Measurements from ENCODE around the gene CCNF. TPM values are rescaled to one million over a fixed set of nuclear protein-coding genes. Genes with fewer than 3 reads are reported as not detected.
"Not testable (repeated sequence)": the region's sequence is repeated elsewhere in the genome, so short reads cannot be mapped to it uniquely, and the experiment has no call there.

CCNF gene, protein sequence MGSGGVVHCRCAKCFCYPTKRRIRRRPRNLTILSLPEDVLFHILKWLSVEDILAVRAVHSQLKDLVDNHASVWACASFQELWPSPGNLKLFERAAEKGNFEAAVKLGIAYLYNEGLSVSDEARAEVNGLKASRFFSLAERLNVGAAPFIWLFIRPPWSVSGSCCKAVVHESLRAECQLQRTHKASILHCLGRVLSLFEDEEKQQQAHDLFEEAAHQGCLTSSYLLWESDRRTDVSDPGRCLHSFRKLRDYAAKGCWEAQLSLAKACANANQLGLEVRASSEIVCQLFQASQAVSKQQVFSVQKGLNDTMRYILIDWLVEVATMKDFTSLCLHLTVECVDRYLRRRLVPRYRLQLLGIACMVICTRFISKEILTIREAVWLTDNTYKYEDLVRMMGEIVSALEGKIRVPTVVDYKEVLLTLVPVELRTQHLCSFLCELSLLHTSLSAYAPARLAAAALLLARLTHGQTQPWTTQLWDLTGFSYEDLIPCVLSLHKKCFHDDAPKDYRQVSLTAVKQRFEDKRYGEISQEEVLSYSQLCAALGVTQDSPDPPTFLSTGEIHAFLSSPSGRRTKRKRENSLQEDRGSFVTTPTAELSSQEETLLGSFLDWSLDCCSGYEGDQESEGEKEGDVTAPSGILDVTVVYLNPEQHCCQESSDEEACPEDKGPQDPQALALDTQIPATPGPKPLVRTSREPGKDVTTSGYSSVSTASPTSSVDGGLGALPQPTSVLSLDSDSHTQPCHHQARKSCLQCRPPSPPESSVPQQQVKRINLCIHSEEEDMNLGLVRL
- 1.2 TPM for polyA plus RNA-seq (2013)

DNA sequence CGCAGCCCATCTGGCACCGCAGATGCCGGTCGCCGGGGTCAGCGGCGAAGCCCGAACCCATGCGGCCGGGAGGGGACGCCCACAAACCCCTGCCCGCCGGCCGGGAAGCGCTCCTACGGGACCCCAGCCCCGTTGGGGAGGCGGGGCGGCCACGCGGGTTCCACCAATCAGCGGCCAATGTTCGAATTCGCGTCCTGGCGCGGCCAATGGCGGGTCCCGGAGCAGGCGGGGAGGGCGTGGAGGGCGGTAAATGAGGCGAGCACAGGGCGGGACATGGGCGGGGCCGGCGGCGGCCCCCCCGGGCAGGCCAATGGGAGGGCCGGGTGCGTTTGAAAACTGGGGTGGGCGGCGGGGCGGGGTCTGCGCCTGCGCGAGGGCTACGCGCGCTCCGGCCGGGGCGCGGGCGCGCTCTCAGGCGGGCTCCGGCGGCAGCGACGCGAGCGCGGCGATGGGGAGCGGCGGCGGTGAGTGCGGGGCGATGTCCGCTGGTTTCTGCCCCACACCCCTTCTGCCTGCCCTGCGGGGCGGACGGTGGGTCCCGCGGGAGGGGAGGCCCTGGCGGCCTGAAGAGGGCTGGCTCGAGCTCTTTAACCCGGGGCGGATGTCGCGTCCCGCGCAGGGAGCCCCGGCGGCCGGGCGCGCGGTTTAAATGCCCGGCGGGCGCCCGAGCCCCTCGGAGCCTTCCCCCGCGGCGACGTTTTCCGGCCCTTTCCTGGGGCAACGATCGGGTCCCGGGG, at the start of gene CCNF:
Gene CCNF, plus strand, starts transcription at position 414 of the 737 bp plus-strand sequence. Its CDS starts 35 bp downstream, at position 449.
- peaks cover 6 to 20% (median 14%) of the 10 kb centered on the region in 4 experiments for H3K36me3 ChIP-seq (ENCODE audit: control insufficient read depth in 4 of 4, insufficient read depth in 4 of 4, low read length in 3 of 4)
- POLR2A ChIA-PET: interaction anchor here (0.6 to 1.4 kb wide), 3 partner anchors 9 to 464 kb away, joined by 3 to 4 read pairs (median 3); partner anchors contain the start of genes RPS2 and TRAF7
- peak; percentile 93 to 97 (median 96) for DNase-seq
- peak within 1 kb of the TSS in 1 of 2 experiments; percentile 49 for H3K27ac ChIP-seq (ENCODE audit: insufficient read depth in 1 of 2, low read depth in 1 of 2, low read length in 2 of 2, poor library complexity in 1 of 2, severe bottlenecking in 2 of 2)
- 0% methylated on average over 73 of the region's 103 CpGs for WGBS (ENCODE audit: insufficient coverage)
- no peaks in the 10 kb centered on the region for H3K9me3 ChIP-seq (ENCODE audit: control extremely low read depth in 1 of 5, control insufficient read depth in 4 of 5, insufficient read depth in 2 of 5, low read depth in 1 of 5, low read length in 4 of 5)
- peaks cover 0 to 27% (median 22%) of the 10 kb centered on the region in 4 experiments for H3K4me1 ChIP-seq (ENCODE audit: control extremely low read depth in 1 of 4, control insufficient read depth in 4 of 4, insufficient read depth in 4 of 4, low read length in 3 of 4)
- H3K27me3 ChIP-seq (replicated peaks in 2 of 5; ENCODE audit: control insufficient read depth in 4 of 5, insufficient read depth in 5 of 5, low read length in 4 of 5): no peaks in the 10 kb centered on the region
- H3K4me3 ChIP-seq (ENCODE audit: control insufficient read depth in 1 of 7, extremely low read depth in 1 of 7, insufficient read depth in 4 of 7, low read depth in 2 of 7, low read length in 6 of 7): peak within 1 kb of the TSS; percentile 68 to 89 (median 77)
- CTCF ChIA-PET: interaction anchor here (1.0 to 3.7 kb wide), 7 partner anchors 10 to 235 kb away, joined by 3 to 16 read pairs (median 4); no protein-coding TSS in a partner anchor

DNA sequence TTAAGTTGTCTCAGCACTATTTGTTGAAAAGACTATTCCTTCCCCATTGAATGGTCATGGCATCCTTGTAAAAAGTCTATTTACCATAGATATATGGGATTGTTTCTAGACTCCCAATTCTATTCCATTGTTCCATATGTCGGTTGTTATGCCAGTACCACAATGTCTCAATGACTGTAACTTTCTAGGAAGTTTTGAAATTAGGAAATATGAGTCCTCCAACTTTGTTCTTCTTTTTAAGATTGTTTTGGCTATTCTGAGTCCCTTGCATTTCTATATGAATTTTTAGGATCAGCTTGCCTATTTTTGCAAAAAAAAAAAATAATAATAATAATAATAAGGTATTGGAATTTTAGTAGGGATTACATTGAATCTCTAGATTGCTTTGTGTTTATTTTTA, 45.7 kb upstream of the CCNF start:
- no peak for DNase-seq
- POLR2A ChIA-PET: interaction anchor here (0.6 kb wide), 1 partner anchor 30 kb away, joined by 3 read pairs; no protein-coding TSS in a partner anchor
- Histone ChIP-seq H3K27ac (ENCODE audit: insufficient read depth in 1 of 2, low read depth in 1 of 2, low read length in 2 of 2, poor library complexity in 1 of 2, severe bottlenecking in 2 of 2) (no peak overlapping the region), H3K4me3 (ENCODE audit: control insufficient read depth in 1 of 7, extremely low read depth in 1 of 7, insufficient read depth in 4 of 7, low read depth in 2 of 7, low read length in 6 of 7) (no peak overlapping the region), H3K9me3 (ENCODE audit: control extremely low read depth in 1 of 5, control insufficient read depth in 4 of 5, insufficient read depth in 2 of 5, low read depth in 1 of 5, low read length in 4 of 5) (peaks cover 0 to under 1% (median 0%) of the 10 kb centered on the region in 5 experiments), H3K4me1 (ENCODE audit: control extremely low read depth in 1 of 4, control insufficient read depth in 4 of 4, insufficient read depth in 4 of 4, low read length in 3 of 4) (no peaks in the 10 kb centered on the region), H3K36me3 (ENCODE audit: control insufficient read depth in 4 of 4, insufficient read depth in 4 of 4, low read length in 3 of 4) (no peaks in the 10 kb centered on the region), H3K27me3 (replicated peaks in 2 of 5; ENCODE audit: control insufficient read depth in 4 of 5, insufficient read depth in 5 of 5, low read length in 4 of 5) (peaks cover 0 to 5% (median 2%) of the 10 kb centered on the region in 5 experiments)
- no CpG with 5 or more reads among the region's 1 CpG for WGBS (ENCODE audit: insufficient coverage)
- CTCF ChIA-PET: no interaction called here

DNA sequence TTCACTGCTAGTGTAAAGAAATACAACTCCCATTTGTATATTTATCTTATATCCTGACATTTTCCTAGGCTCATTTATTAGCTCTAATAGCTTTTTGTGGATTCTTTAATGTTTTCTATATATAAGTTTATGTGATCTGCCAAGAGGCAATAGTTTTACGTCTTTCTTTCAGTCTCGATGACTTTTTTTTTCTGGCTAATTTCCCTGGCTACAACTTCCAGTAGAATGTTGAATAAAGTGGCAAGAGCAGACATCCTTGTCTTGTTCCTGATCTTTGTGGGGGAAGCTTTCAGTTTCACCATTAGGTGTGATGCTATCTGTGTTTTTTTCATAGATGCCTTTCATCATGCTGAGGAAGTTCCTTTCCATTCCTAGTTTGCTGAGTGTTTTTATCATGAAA, 44.8 kb upstream of the CCNF start:
- 40% methylated on average over 2 of the region's 2 CpGs for WGBS (ENCODE audit: insufficient coverage)
- H3K4me3 ChIP-seq (ENCODE audit: control insufficient read depth in 1 of 7, extremely low read depth in 1 of 7, insufficient read depth in 4 of 7, low read depth in 2 of 7, low read length in 6 of 7): no peak overlapping the region
- H3K9me3 ChIP-seq (ENCODE audit: control extremely low read depth in 1 of 5, control insufficient read depth in 4 of 5, insufficient read depth in 2 of 5, low read depth in 1 of 5, low read length in 4 of 5): peaks cover 0 to 6% (median 6%) of the 10 kb centered on the region in 5 experiments
- H3K27me3 ChIP-seq (replicated peaks in 2 of 5; ENCODE audit: control insufficient read depth in 4 of 5, insufficient read depth in 5 of 5, low read length in 4 of 5): peaks cover 0 to 2% (median 0%) of the 10 kb centered on the region in 5 experiments
- no peak for DNase-seq
- H3K4me1 ChIP-seq (ENCODE audit: control extremely low read depth in 1 of 4, control insufficient read depth in 4 of 4, insufficient read depth in 4 of 4, low read length in 3 of 4): no peaks in the 10 kb centered on the region
- no peaks in the 10 kb centered on the region for H3K36me3 ChIP-seq (ENCODE audit: control insufficient read depth in 4 of 4, insufficient read depth in 4 of 4, low read length in 3 of 4)
- ChIA-PET CTCF (interaction anchor here (1.8 kb wide), 1 partner anchor 11 kb away, joined by 4 read pairs; no protein-coding TSS in a partner anchor), POLR2A (no interaction called here)
- H3K27ac ChIP-seq (ENCODE audit: insufficient read depth in 1 of 2, low read depth in 1 of 2, low read length in 2 of 2, poor library complexity in 1 of 2, severe bottlenecking in 2 of 2): no peak overlapping the region

DNA sequence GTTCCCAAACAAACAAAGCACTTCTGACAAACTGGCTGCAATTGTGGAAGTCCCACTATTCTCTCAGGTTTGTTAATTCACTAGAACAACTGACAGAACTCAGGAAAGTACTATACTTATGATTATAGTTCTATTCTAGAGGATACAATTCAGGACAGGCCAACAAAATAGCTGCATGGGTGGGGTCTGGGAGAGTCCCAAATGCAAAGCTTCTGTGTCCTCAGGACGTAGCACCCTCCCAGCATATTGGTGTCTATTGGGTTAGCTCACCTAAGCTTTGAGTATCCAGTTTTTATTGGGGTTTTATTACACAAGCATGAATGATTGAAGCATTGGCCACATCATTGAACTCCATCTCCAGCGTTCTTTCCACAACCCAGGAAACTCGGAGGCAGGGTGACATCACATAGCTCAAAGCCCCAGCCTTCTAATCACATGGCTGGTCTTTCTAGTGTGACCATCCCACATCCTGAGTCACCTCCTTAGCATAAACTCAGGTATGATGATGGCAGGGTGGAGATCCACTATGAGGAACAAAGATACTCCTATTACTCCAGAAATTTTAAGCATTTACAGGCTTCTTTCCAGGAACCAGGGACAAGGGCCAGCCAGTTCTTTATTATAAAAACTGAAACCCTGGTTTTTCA, 43.9 kb upstream of the CCNF start:
- Histone ChIP-seq H3K36me3 (ENCODE audit: control insufficient read depth in 4 of 4, insufficient read depth in 4 of 4, low read length in 3 of 4) (no peaks in the 10 kb centered on the region), H3K4me1 (ENCODE audit: control extremely low read depth in 1 of 4, control insufficient read depth in 4 of 4, insufficient read depth in 4 of 4, low read length in 3 of 4) (no peaks in the 10 kb centered on the region), H3K4me3 (ENCODE audit: control insufficient read depth in 1 of 7, extremely low read depth in 1 of 7, insufficient read depth in 4 of 7, low read depth in 2 of 7, low read length in 6 of 7) (no peak overlapping the region), H3K27me3 (replicated peaks in 2 of 5; ENCODE audit: control insufficient read depth in 4 of 5, insufficient read depth in 5 of 5, low read length in 4 of 5) (peaks cover 0 to 2% (median 0%) of the 10 kb centered on the region in 5 experiments), H3K27ac (ENCODE audit: insufficient read depth in 1 of 2, low read depth in 1 of 2, low read length in 2 of 2, poor library complexity in 1 of 2, severe bottlenecking in 2 of 2) (no peak overlapping the region), H3K9me3 (ENCODE audit: control extremely low read depth in 1 of 5, control insufficient read depth in 4 of 5, insufficient read depth in 2 of 5, low read depth in 1 of 5, low read length in 4 of 5) (peaks cover 0 to 6% (median 6%) of the 10 kb centered on the region in 5 experiments)
- ChIA-PET POLR2A (interaction anchor here (0.6 kb wide), 1 partner anchor 27 kb away, joined by 5 read pairs; no protein-coding TSS in a partner anchor), CTCF (interaction anchor here (0.7 to 1.8 kb wide), 2 partner anchors 10 to 42 kb away, joined by 4 read pairs; no protein-coding TSS in a partner anchor)
- no peak for DNase-seq
- 95% methylated on average over 3 of the region's 3 CpGs for WGBS (ENCODE audit: insufficient coverage)

DNA sequence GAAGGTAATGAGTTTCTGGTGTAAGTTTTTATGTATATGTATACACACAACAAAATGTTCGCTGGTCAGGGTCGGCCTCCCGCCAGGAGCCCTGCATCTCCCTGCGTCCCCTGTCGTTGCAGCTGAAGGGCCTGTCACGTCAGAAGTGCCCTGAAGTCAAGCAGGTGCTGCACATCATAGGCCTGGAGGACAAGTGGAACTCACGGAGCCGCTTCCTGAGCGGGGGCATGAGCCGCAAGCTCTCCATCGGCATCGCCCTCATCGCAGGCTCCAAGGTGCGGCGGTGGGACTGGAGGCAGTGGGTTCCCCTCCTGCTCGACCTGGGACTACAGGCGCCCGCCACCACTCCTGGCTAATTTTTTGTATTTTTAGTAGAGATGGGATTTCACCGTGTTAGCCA, 43.3 kb upstream of the CCNF start:
- H3K4me3 ChIP-seq (ENCODE audit: control insufficient read depth in 1 of 7, extremely low read depth in 1 of 7, insufficient read depth in 4 of 7, low read depth in 2 of 7, low read length in 6 of 7); POLR2A ChIA-PET; H3K4me1 ChIP-seq (ENCODE audit: control extremely low read depth in 1 of 4, control insufficient read depth in 4 of 4, insufficient read depth in 4 of 4, low read length in 3 of 4); DNase-seq; H3K36me3 ChIP-seq (ENCODE audit: control insufficient read depth in 4 of 4, insufficient read depth in 4 of 4, low read length in 3 of 4); H3K9me3 ChIP-seq (ENCODE audit: control extremely low read depth in 1 of 5, control insufficient read depth in 4 of 5, insufficient read depth in 2 of 5, low read depth in 1 of 5, low read length in 4 of 5); H3K27ac ChIP-seq (ENCODE audit: insufficient read depth in 1 of 2, low read depth in 1 of 2, low read length in 2 of 2, poor library complexity in 1 of 2, severe bottlenecking in 2 of 2); H3K27me3 ChIP-seq (replicated peaks in 2 of 5; ENCODE audit: control insufficient read depth in 4 of 5, insufficient read depth in 5 of 5, low read length in 4 of 5): not testable (repeated sequence)
- 97% methylated on average over 16 of the region's 19 CpGs for WGBS (ENCODE audit: insufficient coverage)
- CTCF ChIA-PET: interaction anchor here (1.8 kb wide), 1 partner anchor 10 kb away, joined by 4 read pairs; no protein-coding TSS in a partner anchor

DNA sequence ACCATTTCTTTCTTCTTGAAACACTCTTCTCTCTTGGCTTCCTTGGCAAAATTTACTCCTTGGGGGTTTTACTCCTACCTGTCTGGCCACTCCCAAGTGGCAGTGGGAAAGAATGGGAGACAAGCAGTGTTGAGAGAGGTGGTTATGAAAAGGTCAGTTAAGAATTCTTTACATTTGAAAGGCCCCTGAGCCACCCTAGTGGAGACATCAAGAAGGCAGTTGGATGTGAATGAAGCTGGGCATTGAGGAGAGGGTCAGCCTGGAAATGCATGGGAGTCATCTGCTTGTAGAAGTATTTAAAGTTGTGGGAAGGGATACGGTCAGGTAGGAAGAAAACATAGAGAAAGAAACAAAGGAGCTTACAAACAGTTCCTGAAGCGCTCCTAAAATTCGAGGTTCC, 42.3 kb upstream of the CCNF start:
- no peak overlapping the region for H3K27ac ChIP-seq (ENCODE audit: insufficient read depth in 1 of 2, low read depth in 1 of 2, low read length in 2 of 2, poor library complexity in 1 of 2, severe bottlenecking in 2 of 2)
- WGBS (ENCODE audit: insufficient coverage): 89% methylated on average over 1 of the region's 3 CpGs
- ChIA-PET POLR2A (no interaction called here), CTCF (no interaction called here)
- H3K4me1 ChIP-seq (ENCODE audit: control extremely low read depth in 1 of 4, control insufficient read depth in 4 of 4, insufficient read depth in 4 of 4, low read length in 3 of 4): no peaks in the 10 kb centered on the region
- peaks cover 0 to 6% (median 6%) of the 10 kb centered on the region in 5 experiments for H3K9me3 ChIP-seq (ENCODE audit: control extremely low read depth in 1 of 5, control insufficient read depth in 4 of 5, insufficient read depth in 2 of 5, low read depth in 1 of 5, low read length in 4 of 5)
- no peak for DNase-seq
- H3K27me3 ChIP-seq (replicated peaks in 2 of 5; ENCODE audit: control insufficient read depth in 4 of 5, insufficient read depth in 5 of 5, low read length in 4 of 5): no peaks in the 10 kb centered on the region
- H3K36me3 ChIP-seq (ENCODE audit: control insufficient read depth in 4 of 4, insufficient read depth in 4 of 4, low read length in 3 of 4): no peaks in the 10 kb centered on the region
- H3K4me3 ChIP-seq (ENCODE audit: control insufficient read depth in 1 of 7, extremely low read depth in 1 of 7, insufficient read depth in 4 of 7, low read depth in 2 of 7, low read length in 6 of 7): no peak overlapping the region

Data from common myeloid progenitor, CD34-positive (primary cell).